Measurements from ENCODE around the gene BCAM.

GRCh38 chr19:44779150-44779549, 29.8 kb upstream of the BCAM start:
- no peak for TF ChIP-seq CTCF (IDR thresholded peaks at IDR 0.05)
- no peak for TF ChIP-seq POLR2A (IDR thresholded peaks at IDR 0.05)
